HEK293 (cell line): Measurements from ENCODE around the gene MYOM3.

ENCODE experiments used
- KLF7 ChIP-seq: fragments of 450-650 bp; formaldehyde crosslinking; IDR thresholded peaks from 2 replicates; pipeline ENCODE4 v1.5.1; 2016; ENCODE audit warnings: missing biosample characterization, missing genetic modification characterization, borderline replicate concordance
- MYNN ChIP-seq: fragments of 450-650 bp; formaldehyde crosslinking; IDR thresholded peaks from 2 replicates; pipeline ENCODE4 v1.5.1; 2016; ENCODE audit warnings: missing biosample characterization, missing genetic modification characterization, borderline replicate concordance
- OSR2 ChIP-seq: fragments of 450-650 bp; formaldehyde crosslinking; IDR thresholded peaks from 2 replicates; pipeline ENCODE4 v1.5.1; 2016; ENCODE audit warnings: missing biosample characterization, missing genetic modification characterization
- RBAK ChIP-seq: fragments of 450-650 bp; formaldehyde crosslinking; IDR thresholded peaks from 2 replicates; pipeline ENCODE4 v1.5.1; 2016; ENCODE audit warnings: missing biosample characterization, missing genetic modification characterization
- SCRT2 ChIP-seq: fragments of 450-650 bp; formaldehyde crosslinking; IDR thresholded peaks from 2 replicates; pipeline ENCODE4 v1.5.1; 2016; ENCODE audit warnings: missing biosample characterization, missing genetic modification characterization
- WT1 ChIP-seq: fragments of 450-650 bp; formaldehyde crosslinking; IDR thresholded peaks from 2 replicates; pipeline ENCODE4 v1.5.1; 2016; ENCODE audit warnings: missing biosample characterization, missing genetic modification characterization
- ZBTB21 ChIP-seq: fragments of 450-650 bp; formaldehyde crosslinking; IDR thresholded peaks from 2 replicates; pipeline ENCODE4 v1.5.1; 2017; ENCODE audit warnings: missing biosample characterization, missing genetic modification characterization
- ZBTB8A ChIP-seq: fragments of 450-650 bp; formaldehyde crosslinking; IDR thresholded peaks from 2 replicates; pipeline ENCODE4 v1.5.1; 2016; ENCODE audit warnings: missing biosample characterization, missing genetic modification characterization
- ZFP37 ChIP-seq: fragments of 450-650 bp; formaldehyde crosslinking; IDR thresholded peaks from 2 replicates; pipeline ENCODE4 v1.5.1; 2016; ENCODE audit warnings: missing biosample characterization, missing genetic modification characterization
- ZNF138 ChIP-seq: fragments of 450-650 bp; formaldehyde crosslinking; IDR thresholded peaks from 2 replicates; pipeline ENCODE4 v1.5.1; 2016; ENCODE audit warnings: missing biosample characterization, missing genetic modification characterization, borderline replicate concordance
- ZNF175 ChIP-seq: fragments of 450-650 bp; formaldehyde crosslinking; IDR thresholded peaks from 2 replicates; pipeline ENCODE4 v1.5.1; 2016; ENCODE audit warnings: missing biosample characterization, missing genetic modification characterization
- ZNF223 ChIP-seq: fragments of 450-650 bp; formaldehyde crosslinking; IDR thresholded peaks from 2 replicates; pipeline ENCODE4 v1.5.1; 2016; ENCODE audit warnings: missing biosample characterization, missing genetic modification characterization
- ZNF23 ChIP-seq: fragments of 450-650 bp; formaldehyde crosslinking; IDR thresholded peaks from 2 replicates; pipeline ENCODE4 v1.5.1; 2016; ENCODE audit warnings: missing biosample characterization, missing genetic modification characterization, borderline replicate concordance
- ZNF280D ChIP-seq: fragments of 450-650 bp; formaldehyde crosslinking; IDR thresholded peaks from 2 replicates; pipeline ENCODE4 v1.5.1; 2016; ENCODE audit warnings: missing biosample characterization, missing genetic modification characterization
- ZNF292 ChIP-seq: fragments of 450-650 bp; formaldehyde crosslinking; IDR thresholded peaks from 2 replicates; pipeline ENCODE4 v1.5.1; 2016; ENCODE audit warnings: low read depth, missing biosample characterization, missing genetic modification characterization, borderline replicate concordance
- ZNF302 ChIP-seq: fragments of 450-650 bp; formaldehyde crosslinking; IDR thresholded peaks from 2 replicates; pipeline ENCODE4 v1.5.1; 2016; ENCODE audit warnings: missing biosample characterization, missing genetic modification characterization, low read depth
- ZNF488 ChIP-seq: fragments of 450-650 bp; formaldehyde crosslinking; IDR thresholded peaks from 2 replicates; pipeline ENCODE4 v1.5.1; 2016; ENCODE audit warnings: missing biosample characterization, missing genetic modification characterization
- ZNF558 ChIP-seq: fragments of 450-650 bp; formaldehyde crosslinking; IDR thresholded peaks from 2 replicates; pipeline ENCODE4 v1.5.1; 2016; ENCODE audit warnings: missing biosample characterization, missing genetic modification characterization
- ZNF560 ChIP-seq: fragments of 450-650 bp; formaldehyde crosslinking; IDR thresholded peaks from 2 replicates; pipeline ENCODE4 v1.5.1; 2017; ENCODE audit warnings: missing biosample characterization, missing genetic modification characterization, borderline replicate concordance
- ZNF610 ChIP-seq: fragments of 450-650 bp; formaldehyde crosslinking; IDR thresholded peaks from 2 replicates; pipeline ENCODE4 v1.5.1; 2016; ENCODE audit warnings: missing biosample characterization, missing genetic modification characterization, borderline replicate concordance
- ZNF623 ChIP-seq: fragments of 450-650 bp; formaldehyde crosslinking; IDR thresholded peaks from 2 replicates; pipeline ENCODE4 v1.5.1; 2016; ENCODE audit warnings: missing biosample characterization, missing genetic modification characterization
- ZNF626 ChIP-seq: fragments of 450-650 bp; sonication (Bioruptor Pico); formaldehyde crosslinking; IDR thresholded peaks from 2 replicates; pipeline ENCODE4 v1.5.1; 2018; ENCODE audit warnings: missing biosample characterization, missing genetic modification characterization, inconsistent platforms
- ZNF629 ChIP-seq: fragments of 450-650 bp; formaldehyde crosslinking; IDR thresholded peaks from 2 replicates; pipeline ENCODE4 v1.5.1; 2017; ENCODE audit warnings: missing biosample characterization, missing genetic modification characterization
- ZNF704 ChIP-seq: fragments of 450-650 bp; formaldehyde crosslinking; IDR thresholded peaks from 2 replicates; pipeline ENCODE4 v1.5.1; 2016; ENCODE audit warnings: missing biosample characterization, missing genetic modification characterization
- ZNF768 ChIP-seq: fragments of 450-650 bp; formaldehyde crosslinking; IDR thresholded peaks from 2 replicates; pipeline ENCODE4 v1.5.1; 2018; ENCODE audit warnings: missing biosample characterization, mild to moderate bottlenecking, missing genetic modification characterization
- ZNF785 ChIP-seq: fragments of 450-650 bp; formaldehyde crosslinking; IDR thresholded peaks from 2 replicates; pipeline ENCODE4 v1.5.1; 2016; ENCODE audit warnings: missing biosample characterization, missing genetic modification characterization
- ZNF791 ChIP-seq: fragments of 450-650 bp; formaldehyde crosslinking; IDR thresholded peaks from 2 replicates; pipeline ENCODE4 v1.5.1; 2016; ENCODE audit warnings: missing biosample characterization, missing genetic modification characterization
- ZNF837 ChIP-seq: fragments of 450-650 bp; formaldehyde crosslinking; IDR thresholded peaks from 2 replicates; pipeline ENCODE4 v1.5.1; 2016; ENCODE audit warnings: missing biosample characterization, missing genetic modification characterization
- ZSCAN5A ChIP-seq: fragments of 450-650 bp; formaldehyde crosslinking; IDR thresholded peaks from 2 replicates; pipeline ENCODE4 v1.5.1; 2016; ENCODE audit warnings: missing biosample characterization, missing genetic modification characterization
- TF ChIP-seq, protein P1 (sequence below): fragments of 450-650 bp; formaldehyde crosslinking; IDR thresholded peaks from 2 replicates; pipeline ENCODE4; 2016; ENCODE audit warnings: missing biosample characterization, missing genetic modification characterization
- TF ChIP-seq, protein P2 (sequence below): fragments of 450-650 bp; IDR thresholded peaks from 2 replicates; pipeline ENCODE4 v1.5.1; 2018; ENCODE audit warnings: missing biosample characterization, missing genetic modification characterization

MYOM3 gene

GRCh38 chr1:24018611-24019580, 93.0 kb downstream of the MYOM3 start (continued):
- TF ChIP-seq ZNF175 (no peak), ZBTB8A (peak; percentile 35; the same call in 1 of the 2 replicates), ZNF138 (tag by site-specific recombination) (no peak), WT1 (tag by site-specific recombination) (0 out of 2 replicates have a peak, but pooled peaks have one; percentile 29), ZNF223 (peak; percentile 83), ZNF23 (tag by site-specific recombination) (no peak), ZNF791 (tag by site-specific recombination) (no peak), ZNF704 (tag by site-specific recombination) (no peak), ZFP37 (tag by site-specific recombination) (no peak), SCRT2 (tag by site-specific recombination) (no peak), KLF7 (no peak), ZNF488 (tag by site-specific recombination) (no peak), ZNF629 (tag by site-specific recombination) (peak; percentile 74), ZNF280D (tag by site-specific recombination) (no peak), ZNF610 (no peak), ZNF558 (tag by site-specific recombination) (no peak), ZBTB21 (tag by site-specific recombination) (0 out of 2 replicates have a peak, but pooled peaks have one; percentile 19), RBAK (tag by site-specific recombination) (no peak), ZNF560 (no peak), ZNF626 (tag by site-specific recombination) (no peak), ZNF837 (tag by site-specific recombination) (no peak), OSR2 (no peak), ZNF302 (tag by site-specific recombination) (no peak), ZNF623 (tag by site-specific recombination) (no peak), MYNN (tag by site-specific recombination) (no peak), ZSCAN5A (no peak), ZNF768 (no peak), ZNF292 (no peak), ZNF785 (tag by site-specific recombination) (no peak)
- TF ChIP-seq, protein P1, sequence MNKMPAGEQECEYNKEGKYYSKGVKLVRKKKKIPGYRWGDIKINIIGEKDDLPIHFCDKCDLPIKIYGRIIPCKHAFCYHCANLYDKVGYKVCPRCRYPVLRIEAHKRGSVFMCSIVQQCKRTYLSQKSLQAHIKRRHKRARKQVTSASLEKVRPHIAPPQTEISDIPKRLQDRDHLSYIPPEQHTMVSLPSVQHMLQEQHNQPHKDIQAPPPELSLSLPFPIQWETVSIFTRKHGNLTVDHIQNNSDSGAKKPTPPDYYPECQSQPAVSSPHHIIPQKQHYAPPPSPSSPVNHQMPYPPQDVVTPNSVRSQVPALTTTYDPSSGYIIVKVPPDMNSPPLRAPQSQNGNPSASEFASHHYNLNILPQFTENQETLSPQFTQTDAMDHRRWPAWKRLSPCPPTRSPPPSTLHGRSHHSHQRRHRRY (tag by site-specific recombination): no peak
- TF ChIP-seq, protein P2, sequence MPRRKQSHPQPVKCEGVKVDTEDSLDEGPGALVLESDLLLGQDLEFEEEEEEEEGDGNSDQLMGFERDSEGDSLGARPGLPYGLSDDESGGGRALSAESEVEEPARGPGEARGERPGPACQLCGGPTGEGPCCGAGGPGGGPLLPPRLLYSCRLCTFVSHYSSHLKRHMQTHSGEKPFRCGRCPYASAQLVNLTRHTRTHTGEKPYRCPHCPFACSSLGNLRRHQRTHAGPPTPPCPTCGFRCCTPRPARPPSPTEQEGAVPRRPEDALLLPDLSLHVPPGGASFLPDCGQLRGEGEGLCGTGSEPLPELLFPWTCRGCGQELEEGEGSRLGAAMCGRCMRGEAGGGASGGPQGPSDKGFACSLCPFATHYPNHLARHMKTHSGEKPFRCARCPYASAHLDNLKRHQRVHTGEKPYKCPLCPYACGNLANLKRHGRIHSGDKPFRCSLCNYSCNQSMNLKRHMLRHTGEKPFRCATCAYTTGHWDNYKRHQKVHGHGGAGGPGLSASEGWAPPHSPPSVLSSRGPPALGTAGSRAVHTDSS: no peak
